Liver (tissue), 3 donors: Measurements from ENCODE around the gene TMUB1.

ENCODE experiments used
- CTCF ChIP-seq: fragments of 150-350 bp; IDR thresholded peaks from 2 replicates; pipeline ENCODE4 v1.5.1; 2017; ENCODE audit warnings: improper control_type of control experiment, low read depth, low read length; ENCODE audit not compliant: missing input control
- EGR1 ChIP-seq, 2 donors: IDR thresholded peaks; 2 replicates each; pipeline ENCODE4 v1.6.1; 2016 to 2018; ENCODE audit warnings: antibody characterized with exemption in 2 of 2, low read depth in 2 of 2
- FOXA1 ChIP-seq: IDR thresholded peaks from 2 replicates; pipeline ENCODE4 v1.6.1; 2016; ENCODE audit warnings: antibody characterized with exemption
- GABPA ChIP-seq, 2 donors: IDR thresholded peaks in 1 of 2; conservative IDR thresholded peaks in 1 of 2; 2 replicates each; pipeline ENCODE4 v1.6.1; 2016; ENCODE audit warnings: antibody characterized with exemption in 2 of 2, mild to moderate bottlenecking in 1 of 2, moderate library complexity in 1 of 2
- HNF4G ChIP-seq: IDR thresholded peaks from 2 replicates; pipeline ENCODE4 v1.6.1; 2016; ENCODE audit warnings: antibody characterized with exemption
- JUND ChIP-seq, 2 donors: IDR thresholded peaks; 2 replicates each; pipeline ENCODE4 v1.6.1; 2016; ENCODE audit warnings: antibody characterized with exemption in 2 of 2
- RAD21 ChIP-seq, 2 donors: IDR thresholded peaks; 2 replicates each; pipeline ENCODE4 v1.6.1; 2016; ENCODE audit warnings: antibody characterized with exemption in 2 of 2, mild to moderate bottlenecking in 2 of 2
- REST ChIP-seq: IDR thresholded peaks from 2 replicates; pipeline ENCODE4 v1.6.1; 2016; ENCODE audit warnings: antibody characterized with exemption, mild to moderate bottlenecking
- SP1 ChIP-seq: IDR thresholded peaks from 2 replicates; pipeline ENCODE4 v1.6.1; 2018; ENCODE audit warnings: antibody characterized with exemption, mild to moderate bottlenecking
- TAF1 ChIP-seq: conservative IDR thresholded peaks from 2 replicates; pipeline ENCODE4 v1.6.1; 2016; ENCODE audit warnings: antibody characterized with exemption, mild to moderate bottlenecking
- YY1 ChIP-seq: IDR thresholded peaks from 2 replicates; pipeline ENCODE4 v1.6.1; 2016; ENCODE audit warnings: antibody characterized with exemption, mild to moderate bottlenecking
- ZBTB33 ChIP-seq: IDR thresholded peaks from 2 replicates; pipeline ENCODE4 v1.6.1; 2016; ENCODE audit warnings: antibody characterized with exemption
- donor health status: healthy.
- donor health status: healthy.

GRCh38 chr7:151043959-151044358 is 39.3 kb downstream of the TMUB1 start:
- no peak for TF ChIP-seq CTCF
- no peak for TF ChIP-seq RAD21 (IDR thresholded peaks at IDR 0.05)
- no peak for TF ChIP-seq REST
- TF ChIP-seq JUND (IDR thresholded peaks at IDR 0.05): no peak
- TF ChIP-seq SP1: no peak
- no peak for TF ChIP-seq EGR1 (IDR thresholded peaks at IDR 0.05; ENCODE audit: low read depth in 2 of 2)
- TF ChIP-seq GABPA (IDR thresholded peaks at IDR 0.05 in 1 of 2, conservative IDR thresholded peaks at IDR 0.05 in 1 of 2): no peak
- TF ChIP-seq TAF1: no peak
- no peak for TF ChIP-seq HNF4G
- TF ChIP-seq ZBTB33: no peak
- no peak for TF ChIP-seq FOXA1
- TF ChIP-seq YY1: no peak
